OCI-LY3 (cell line): ENCODE data around the gene PLCB4.

Experiments
- CTCF ChIP-seq: fragments of 200-600, 300-600 bp; sonication (generic); IDR thresholded peaks from 2 replicates; pipeline ENCODE4 v1.5.1; 2014; ENCODE audit warnings: antibody characterized with exemption, low read length, low read depth
- EZH2phosphoT487 ChIP-seq: fragments of 200-600 bp; shearing (Covaris generic); IDR thresholded peaks from 2 replicates; pipeline ENCODE4 v1.6.1; 2018; ENCODE audit warnings: antibody characterized with exemption, mixed run types, low read depth

GRCh38 chr20:9148291-9148690, 79.4 kb downstream of the PLCB4 start:
- TF ChIP-seq CTCF: no peak
- TF ChIP-seq EZH2phosphoT487: no peak
